ENCODE results near the gene SPACA9. TPM values are rescaled to one million over a fixed set of nuclear protein-coding genes. Genes with fewer than 3 reads are reported as not detected.

Gene SPACA9
- total RNA-seq, 4 donors from 2014 or later = 3.0 to 4.2 (median 3.3) TPM

GRCh38 chr9:132883349-132884294 is 4.9 kb downstream of the SPACA9 start:
- TF ChIP-seq CTCF (IDR thresholded peaks at IDR 0.05; ENCODE audit: low read depth) = no peak

GRCh38 chr9:132885720-132886333 is 7.1 kb downstream of the SPACA9 start:
- TF ChIP-seq CTCF (IDR thresholded peaks at IDR 0.05; ENCODE audit: low read depth) = no peak

GRCh38 chr9:132886334-132886725 is 7.6 kb downstream of the SPACA9 start:
- TF ChIP-seq CTCF (IDR thresholded peaks at IDR 0.05; ENCODE audit: low read depth) = no peak

GRCh38 chr9:132887181-132888120 is 8.8 kb downstream of the SPACA9 start:
- no peak for TF ChIP-seq CTCF (IDR thresholded peaks at IDR 0.05; ENCODE audit: low read depth)

- no peak for TF ChIP-seq CTCF (IDR thresholded peaks at IDR 0.05; ENCODE audit: low read depth)
These were observed 9.5 kb downstream of the SPACA9 start for GRCh38 chr9:132888151-132888550.

- no peak for TF ChIP-seq CTCF (IDR thresholded peaks at IDR 0.05; ENCODE audit: low read depth)
These were observed 13.7 kb downstream of the SPACA9 start for GRCh38 chr9:132892400-132892799.
